NOMO-1 treated with DMSO at 0.1 percent for 48 hours (cell line): ENCODE results near the gene DAZAP1.
A peak's percentile ranks its signal among the peaks of the same experiment; 100 is the strongest.

Source experiments
- DNase-seq: peaks from one replicate; lab custom pipeline; 2025; ENCODE audit not compliant: unreplicated experiment; lab: John Stamatoyannopoulos, UW

DAZAP1 gene

GRCh38 chr19:1424192-1424955, 17.0 kb downstream of the DAZAP1 start:
- DNase-seq = no peak

GRCh38 chr19:1425102-1425837, 17.9 kb downstream of the DAZAP1 start:
- no peak for DNase-seq

- no peak for DNase-seq
Observed at GRCh38 chr19:1425902-1426301, 18.5 kb downstream of the DAZAP1 start.

GRCh38 chr19:1426736-1427135, 19.4 kb downstream of the DAZAP1 start:
- DNase-seq = no peak

- DNase-seq = no peak
Observed at GRCh38 chr19:1427221-1427920, 20.0 kb downstream of the DAZAP1 start.

GRCh38 chr19:1428738-1429391, 21.5 kb downstream of the DAZAP1 start:
- no peak for DNase-seq

- DNase-seq = no peak
Observed at GRCh38 chr19:1429750-1430149, 22.4 kb downstream of the DAZAP1 start.

GRCh38 chr19:1430246-1430645, 22.9 kb downstream of the DAZAP1 start:
- DNase-seq = no peak

- no peak for DNase-seq
Observed at GRCh38 chr19:1431759-1432506, 24.5 kb downstream of the DAZAP1 start.

GRCh38 chr19:1432507-1432887, 25.1 kb downstream of the DAZAP1 start:
- no peak for DNase-seq

GRCh38 chr19:1433119-1434039, 26.0 kb downstream of the DAZAP1 start:
- DNase-seq = no peak

GRCh38 chr19:1434040-1434366, 26.6 kb downstream of the DAZAP1 start:
- DNase-seq = no peak

- DNase-seq = no peak
Observed at GRCh38 chr19:1434577-1435060, 27.2 kb downstream of the DAZAP1 start.

- DNase-seq = no peak
Observed at GRCh38 chr19:1435378-1435989, 28.1 kb downstream of the DAZAP1 start.

- DNase-seq = no peak
Observed at GRCh38 chr19:1437609-1438008, 30.2 kb downstream of the DAZAP1 start.

GRCh38 chr19:1438035-1438932, 30.9 kb downstream of the DAZAP1 start, which contains the start of gene RPS15:
TSS of gene RPS15 (plus strand) at chr19:1438396. CDS start at chr19:1438426, 30 bp downstream.
- DNase-seq = peak; percentile 84

- no peak for DNase-seq
Observed at GRCh38 chr19:1438933-1439354, 31.6 kb downstream of the DAZAP1 start.
